NCI-H146 (cell line): ENCODE measurements around the gene RNF166.

ENCODE experiments used
- DNase-seq: peaks from one replicate; lab custom pipeline; 2025; lab: John Stamatoyannopoulos, UW

RNF166 gene

GRCh38 chr16:88692861-88693260 is 13.3 kb downstream of the RNF166 start:
- DNase-seq = no peak

DNA sequence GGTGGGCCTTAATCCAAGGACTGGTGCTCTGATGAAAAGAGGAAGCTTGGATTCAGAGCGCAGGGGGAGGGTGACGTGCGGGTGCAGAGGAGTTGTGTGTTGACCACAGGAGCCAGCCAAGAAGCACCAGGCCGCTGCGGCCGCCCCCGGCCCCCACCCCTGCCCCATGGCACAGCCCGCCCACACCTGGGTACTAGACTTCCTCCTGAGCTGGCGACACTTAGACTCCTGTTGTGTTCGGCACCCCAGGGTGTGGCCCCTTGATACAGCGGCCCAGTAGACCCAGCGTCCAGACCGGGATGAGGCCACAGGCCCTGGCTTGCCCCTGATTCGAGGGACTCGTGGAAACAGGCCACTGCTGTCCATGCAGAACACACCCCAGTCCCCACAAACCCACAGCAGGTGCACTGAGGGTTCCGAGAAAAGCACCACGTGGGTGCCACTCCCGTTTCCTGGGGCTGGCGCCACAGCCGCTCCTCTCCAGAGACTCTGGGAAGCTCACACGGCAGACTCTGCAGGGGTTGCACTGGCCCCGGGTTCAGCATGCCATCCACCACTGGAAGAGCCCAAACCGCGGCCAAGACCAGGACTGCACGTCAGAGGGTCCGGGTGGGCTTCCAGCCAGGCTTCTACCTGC is 14.2 kb downstream of the RNF166 start:
- no peak for DNase-seq

- no peak for DNase-seq
Observed at GRCh38 chr16:88691129-88691813, 14.9 kb downstream of the RNF166 start.

GRCh38 chr16:88690341-88691128 is 15.7 kb downstream of the RNF166 start:
- DNase-seq = no peak

DNA sequence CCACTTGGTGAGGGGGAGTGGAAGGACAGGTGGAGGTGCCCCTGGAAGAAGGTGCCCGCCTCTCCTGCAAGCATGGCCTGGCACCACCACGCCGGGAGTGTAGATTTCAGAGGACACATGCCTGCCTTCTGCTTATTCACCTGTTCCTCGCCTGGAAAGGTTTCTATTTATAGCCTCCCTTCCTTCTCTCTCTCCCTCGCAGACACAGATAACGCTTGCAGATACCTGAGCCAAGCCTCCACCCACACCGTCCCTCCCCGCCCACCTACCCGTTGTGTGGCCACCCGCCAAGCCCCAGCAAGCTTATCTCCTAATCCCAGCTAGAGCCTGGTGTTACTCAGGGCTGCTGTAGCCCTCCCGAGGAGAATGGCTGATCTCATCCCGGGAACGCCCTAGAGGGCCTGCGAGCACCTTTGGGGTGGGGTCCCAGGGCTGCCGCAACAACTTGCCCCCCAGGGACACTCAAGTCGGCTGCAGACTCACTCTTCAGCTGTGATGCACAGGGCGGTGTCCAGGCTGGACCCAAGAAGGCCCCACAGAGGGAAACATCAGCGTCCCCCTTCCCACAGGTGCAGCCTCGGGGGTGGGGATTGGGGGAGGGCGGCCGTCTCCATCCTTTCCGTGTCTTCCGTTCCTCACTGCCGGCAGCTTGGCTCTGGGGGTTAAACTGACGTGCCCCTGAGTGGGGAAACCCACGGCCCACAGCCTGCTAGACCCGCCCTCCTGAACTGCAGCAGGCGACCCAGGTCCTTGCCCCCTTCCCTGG is 18.0 kb downstream of the RNF166 start:
- DNase-seq = peak; percentile 86

- no peak for DNase-seq
Observed at GRCh38 chr16:88687676-88688012, 18.6 kb downstream of the RNF166 start.

- no peak for DNase-seq
Observed at GRCh38 chr16:88687254-88687576, 19.0 kb downstream of the RNF166 start.

- DNase-seq = peak; percentile 79
Observed at GRCh38 chr16:88686439-88687253, 19.6 kb downstream of the RNF166 start, which contains the start of gene SNAI3. Gene SNAI3 (minus strand): TSS chr16:88686507. CDS start chr16:88686406, 101 bp downstream.

GRCh38 chr16:88686062-88686438 is 20.2 kb downstream of the RNF166 start:
- DNase-seq = peak; percentile 67

- no peak for DNase-seq
Observed at GRCh38 chr16:88685156-88686061, 20.8 kb downstream of the RNF166 start.

DNA sequence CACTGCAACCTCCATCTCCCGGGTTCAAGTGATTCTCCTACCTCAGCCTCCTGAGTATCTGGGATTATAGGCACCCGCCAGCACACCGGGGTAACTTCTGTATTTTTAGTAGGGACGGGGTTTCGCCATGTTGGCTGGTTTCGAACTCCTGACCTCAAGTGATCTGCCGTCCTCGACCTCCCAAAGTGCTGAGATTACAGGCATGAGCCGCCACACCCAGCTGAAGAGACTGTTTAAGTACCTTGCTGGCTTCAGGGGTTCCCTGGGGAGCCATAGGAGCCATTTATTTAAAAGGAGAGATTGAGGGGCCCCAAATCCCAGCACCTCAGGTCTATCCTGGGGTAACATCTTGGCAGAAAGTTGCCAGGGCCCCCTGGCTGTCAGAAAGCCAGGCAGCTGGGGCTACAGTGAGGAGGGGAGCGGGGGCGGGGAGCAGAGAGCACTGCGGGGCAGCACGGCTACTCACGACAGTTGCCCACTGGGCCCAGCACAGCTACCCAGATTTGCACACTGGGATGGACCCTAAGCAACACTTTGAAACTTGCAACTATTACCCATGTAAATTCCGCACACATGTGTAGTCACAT is 21.5 kb downstream of the RNF166 start:
- no peak for DNase-seq

DNA sequence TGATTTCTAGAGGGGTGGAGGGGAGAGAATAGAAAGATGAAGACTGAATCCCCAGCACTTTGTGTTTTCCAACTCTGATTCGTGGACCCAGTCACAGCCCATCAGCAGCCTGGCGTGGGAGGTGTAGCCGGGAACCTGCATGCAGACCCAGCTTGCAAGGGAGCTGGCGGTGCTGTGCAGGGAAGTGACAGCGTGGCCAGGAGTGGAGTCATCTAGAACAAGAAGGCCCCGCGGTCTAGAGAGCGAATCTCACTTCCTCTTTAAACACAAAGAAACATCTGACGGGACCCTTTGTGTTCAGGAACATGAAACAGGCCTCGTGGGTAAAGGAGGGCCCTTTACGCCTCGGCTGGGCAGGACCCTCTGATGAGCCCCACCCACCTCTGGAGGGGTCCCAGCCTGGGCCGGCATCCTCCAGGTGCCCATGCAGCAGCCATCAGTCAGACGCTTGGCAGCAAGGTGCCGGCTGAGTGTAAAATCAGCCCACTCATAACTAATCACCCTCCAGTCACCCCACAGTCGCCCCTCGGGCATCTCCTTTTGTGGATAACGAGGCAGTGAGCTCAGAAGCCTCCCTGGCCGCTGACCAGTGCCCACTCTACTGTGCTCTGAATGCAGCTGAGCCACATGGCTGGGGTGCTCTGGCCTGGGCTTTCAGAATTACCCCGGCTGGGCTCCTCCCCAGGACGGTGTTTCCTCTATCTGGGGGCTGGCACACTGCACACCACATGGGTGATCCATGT is 24.3 kb downstream of the RNF166 start:
- DNase-seq = no peak

DNA sequence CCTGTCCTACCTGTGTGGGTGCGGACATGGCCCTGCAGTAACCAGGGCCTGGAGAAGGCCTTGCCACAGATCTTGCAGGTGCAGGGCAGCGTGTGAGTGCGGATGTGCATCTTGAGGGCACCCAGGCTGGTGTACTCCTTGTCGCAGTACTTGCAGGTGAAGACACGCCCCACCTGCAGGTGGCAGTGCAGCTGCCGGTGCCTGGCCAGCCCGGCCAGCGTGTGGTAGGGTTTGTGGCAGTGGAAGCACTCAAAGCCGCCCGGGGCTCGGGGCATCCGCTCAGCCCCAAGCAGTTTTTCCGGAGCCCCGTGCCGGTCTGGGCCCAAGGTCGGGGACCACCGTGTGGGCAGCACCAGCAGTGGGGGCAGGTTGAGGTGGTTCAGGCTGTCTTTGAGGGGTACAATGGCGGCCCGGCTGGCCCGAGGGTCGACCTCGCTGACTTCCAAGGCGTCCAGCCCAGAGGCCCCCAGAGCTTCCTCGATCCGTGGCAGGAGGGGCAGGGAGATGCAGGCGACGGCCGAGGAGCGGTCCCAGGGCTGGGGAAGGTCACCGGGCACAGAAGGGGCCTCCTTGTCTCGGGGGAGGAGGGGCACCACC is 25.0 kb downstream of the RNF166 start:
- no peak for DNase-seq

DNA sequence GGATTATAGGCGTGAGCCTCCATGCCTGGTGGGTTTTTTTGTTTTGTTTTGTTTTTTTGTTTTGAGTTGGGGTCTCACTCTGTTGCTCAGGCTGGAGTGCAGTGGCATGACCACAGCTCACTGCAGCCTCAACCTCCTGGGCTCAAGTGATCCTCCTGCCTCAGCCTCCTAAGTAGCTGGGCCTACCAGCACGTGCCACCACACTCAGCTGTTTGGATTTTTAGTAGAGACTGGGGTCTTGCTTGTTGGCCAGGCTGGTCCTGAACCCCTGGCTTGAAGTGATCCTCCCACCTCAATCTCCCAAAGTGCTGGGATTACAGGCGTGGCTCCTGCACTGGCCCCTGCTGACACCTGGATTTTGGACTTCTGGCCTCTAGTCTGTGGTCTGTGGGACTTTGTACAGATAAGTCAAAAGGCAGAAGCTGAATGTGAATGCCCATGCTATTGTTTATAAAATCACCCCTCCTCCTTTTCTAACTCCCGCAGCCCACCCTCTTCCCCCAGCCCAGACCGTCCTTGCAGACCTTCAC is 25.6 kb downstream of the RNF166 start:
- no peak for DNase-seq

DNA sequence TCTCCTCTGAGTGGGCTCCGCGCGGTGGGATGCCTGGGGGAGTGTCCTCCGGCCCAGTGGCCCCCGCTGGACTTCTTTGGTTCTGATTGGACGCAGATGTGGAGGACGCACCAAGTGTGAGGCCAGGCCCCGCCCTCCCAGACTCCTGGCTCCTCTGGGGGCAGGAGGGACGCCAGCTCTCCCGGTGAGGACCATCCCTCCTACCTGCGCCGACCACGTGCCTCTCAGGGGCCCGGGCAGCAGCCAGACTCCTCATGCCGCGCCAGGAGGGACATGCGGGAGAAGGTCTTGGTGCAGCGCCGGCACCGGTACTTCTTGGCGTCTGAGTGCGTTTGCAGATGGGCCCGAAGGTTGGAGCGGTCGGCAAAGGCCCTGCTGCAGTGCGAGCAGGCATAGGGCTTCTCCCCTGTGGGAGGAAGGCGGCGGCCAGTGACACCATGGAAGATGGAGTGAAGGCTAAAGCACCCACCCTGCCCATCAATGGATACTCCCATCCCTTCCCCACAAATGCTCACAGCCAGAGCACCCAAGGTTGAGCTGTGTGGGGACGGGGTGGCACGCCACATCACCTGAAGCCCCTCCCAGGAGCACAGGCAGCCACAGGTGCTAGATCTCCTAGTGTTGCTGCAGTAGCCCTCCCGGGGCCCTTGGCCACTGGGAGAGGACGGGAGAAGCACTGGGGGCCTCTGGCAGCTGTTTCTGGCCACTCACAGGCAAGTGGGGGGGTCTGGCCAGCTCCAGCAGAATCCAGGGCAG is 27.8 kb downstream of the RNF166 start:
- no peak for DNase-seq

DNA sequence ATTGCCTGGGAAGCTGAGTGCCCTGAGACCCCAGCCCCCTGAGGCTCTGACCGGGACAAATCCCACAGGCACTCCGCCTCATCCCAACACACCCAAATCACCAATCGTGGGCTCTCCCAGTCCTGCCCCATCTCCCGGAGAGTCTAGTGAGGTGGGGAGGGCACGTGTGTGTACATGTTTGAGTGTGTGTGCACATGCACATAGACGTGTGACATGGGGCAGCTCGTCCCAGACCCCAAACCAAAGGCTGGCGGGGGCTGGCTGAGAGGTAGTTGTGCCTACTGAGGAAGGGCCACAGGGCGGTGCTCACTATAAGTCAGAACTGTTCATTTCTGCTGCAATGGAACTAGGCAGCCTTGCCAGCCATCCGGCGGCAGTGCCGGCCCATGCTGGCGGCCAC is 28.5 kb downstream of the RNF166 start:
- DNase-seq = no peak

GRCh38 chr16:88676502-88677242 is 29.5 kb downstream of the RNF166 start:
- no peak for DNase-seq
